ENCODE results near the gene SRGN.
"Not testable (repeated sequence)": the region's sequence is repeated elsewhere in the genome, so short reads cannot be mapped to it uniquely, and the experiment has no call there.

SRGN gene, protein sequence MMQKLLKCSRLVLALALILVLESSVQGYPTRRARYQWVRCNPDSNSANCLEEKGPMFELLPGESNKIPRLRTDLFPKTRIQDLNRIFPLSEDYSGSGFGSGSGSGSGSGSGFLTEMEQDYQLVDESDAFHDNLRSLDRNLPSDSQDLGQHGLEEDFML

DNA sequence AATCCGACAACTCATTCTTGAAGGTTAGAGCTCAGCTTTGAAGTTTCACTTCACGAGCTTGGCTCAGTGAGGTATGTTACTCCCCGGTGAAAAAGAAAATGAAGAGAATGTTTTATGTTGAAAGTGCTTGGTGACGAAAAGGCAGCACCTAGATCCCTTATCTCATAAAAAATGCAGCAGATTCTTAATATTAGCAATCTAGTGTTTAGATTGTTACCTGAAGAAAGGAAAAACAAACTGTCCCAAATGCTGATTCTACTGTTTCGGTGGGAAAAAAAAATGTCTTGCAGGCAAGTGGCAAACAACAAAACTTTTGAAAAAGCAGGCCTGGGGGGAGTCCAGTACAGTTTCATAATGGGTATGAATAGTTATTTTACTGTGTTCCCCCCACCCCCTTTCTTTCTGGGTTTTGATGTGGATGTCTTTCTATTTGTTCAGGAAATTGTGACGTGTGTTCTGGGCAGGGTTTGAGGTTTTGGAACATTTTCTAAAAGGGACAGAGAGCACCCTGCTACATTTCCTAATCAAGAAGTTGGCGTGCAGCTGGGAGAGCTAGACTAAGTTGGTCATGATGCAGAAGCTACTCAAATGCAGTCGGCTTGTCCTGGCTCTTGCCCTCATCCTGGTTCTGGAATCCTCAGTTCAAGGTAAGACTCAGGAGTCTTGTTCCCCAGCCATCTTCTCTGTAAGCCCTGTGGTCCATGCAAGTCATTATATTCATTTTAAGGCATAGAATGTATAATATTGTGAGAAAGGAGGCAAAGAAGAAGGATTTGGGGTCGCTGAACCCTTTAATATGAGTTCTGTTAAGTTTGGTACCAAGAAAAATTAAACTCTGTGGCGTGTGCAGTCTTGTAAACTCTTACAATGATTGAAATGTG, at the start of gene SRGN:
SRGN (plus strand) TSS at position 514 of the 881 bp plus-strand sequence; CDS start at position 569, 55 bp downstream.
- DNase-seq (ENCODE audit: low spot score), result no peak

DNA sequence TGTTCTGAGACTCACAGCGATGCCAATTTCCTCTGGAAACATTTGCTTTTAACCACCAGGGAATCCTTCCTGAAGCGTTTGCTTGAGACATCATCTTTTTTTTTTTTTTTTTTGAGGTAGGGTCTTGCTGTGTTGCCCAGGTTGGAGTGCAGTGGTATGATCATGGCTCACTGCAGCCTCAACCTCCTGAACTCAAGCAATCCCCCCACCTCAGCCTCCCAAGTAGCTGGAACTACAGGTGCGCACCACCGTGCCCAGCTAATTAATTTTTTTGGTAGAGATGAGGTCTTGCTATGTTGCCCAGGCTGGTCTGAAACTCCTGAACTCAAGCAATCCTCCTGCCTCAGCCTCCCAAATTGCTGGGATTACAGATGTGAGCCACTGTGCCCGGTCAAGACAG, 47.0 kb upstream of the SRGN start:
- not testable (repeated sequence) for DNase-seq (ENCODE audit: low spot score)

DNA sequence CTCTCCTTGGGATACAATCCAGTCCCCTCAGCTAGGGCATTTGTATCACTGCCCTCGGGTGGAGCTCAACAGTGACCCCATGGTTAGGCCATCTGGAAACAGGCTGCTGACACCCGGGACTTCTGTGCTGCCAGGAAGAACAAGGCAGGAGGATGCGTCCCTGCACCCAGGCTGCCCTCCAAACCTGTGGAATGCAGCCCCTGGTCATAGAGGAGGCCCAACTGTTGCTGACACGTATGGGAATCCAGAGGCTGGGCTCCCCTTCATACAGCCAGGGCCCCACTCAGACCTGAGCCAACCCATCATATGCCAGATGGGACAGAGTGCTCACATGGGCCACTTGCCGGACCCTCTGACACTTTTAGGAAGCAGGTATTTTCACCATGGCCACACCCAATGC, 45.5 kb upstream of the SRGN start:
- DNase-seq (ENCODE audit: low spot score), result no peak

DNA sequence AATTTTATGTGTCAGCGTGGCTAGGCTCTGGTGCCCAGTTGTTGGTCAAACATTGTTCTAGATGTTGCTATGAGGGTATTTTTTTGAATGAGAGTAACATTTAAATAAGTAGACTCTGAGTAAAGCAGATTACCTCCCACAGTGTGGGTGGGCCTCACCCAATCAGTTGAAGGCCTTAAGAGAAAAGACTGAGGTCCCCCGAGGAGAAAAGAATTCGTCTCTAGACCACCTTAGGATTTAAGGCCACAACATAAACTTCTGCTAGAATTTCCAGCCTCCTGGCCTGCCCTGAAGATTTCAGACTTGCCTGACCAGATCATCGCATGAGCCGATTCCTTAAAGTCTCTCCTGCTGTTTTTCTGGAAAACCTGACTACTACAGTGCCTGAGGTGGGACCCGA, 45.1 kb upstream of the SRGN start:
- no peak for DNase-seq (ENCODE audit: low spot score)

DNA sequence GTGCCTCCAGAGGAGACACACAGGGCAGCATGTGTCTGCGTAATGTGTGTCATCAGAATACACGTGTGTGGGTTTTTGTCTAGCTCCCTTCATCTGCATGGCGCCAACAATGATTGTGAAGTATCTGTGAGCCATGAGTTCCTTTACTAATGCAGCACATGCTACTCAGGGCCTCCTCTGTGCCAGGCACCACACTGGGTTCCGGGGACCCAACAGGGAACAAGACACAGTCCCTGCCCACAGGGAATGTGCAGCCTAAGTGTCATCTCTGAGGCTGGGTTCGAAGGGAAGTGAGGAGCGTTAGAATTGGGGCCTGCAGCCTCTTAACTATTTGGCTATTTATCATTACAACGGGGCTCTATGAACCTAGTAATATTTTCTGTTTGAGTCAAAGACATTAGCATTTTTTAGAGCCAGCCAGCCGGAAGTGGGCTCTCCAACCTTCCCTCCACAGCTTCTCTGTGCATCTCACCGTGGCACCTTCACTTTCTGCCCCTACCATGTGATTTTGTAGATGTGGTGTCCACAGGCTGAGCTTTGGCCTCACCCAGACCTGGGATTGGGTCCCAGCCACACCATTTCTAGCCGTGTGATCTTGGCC, 43.9 kb upstream of the SRGN start:
- no peak for DNase-seq (ENCODE audit: low spot score)

DNA sequence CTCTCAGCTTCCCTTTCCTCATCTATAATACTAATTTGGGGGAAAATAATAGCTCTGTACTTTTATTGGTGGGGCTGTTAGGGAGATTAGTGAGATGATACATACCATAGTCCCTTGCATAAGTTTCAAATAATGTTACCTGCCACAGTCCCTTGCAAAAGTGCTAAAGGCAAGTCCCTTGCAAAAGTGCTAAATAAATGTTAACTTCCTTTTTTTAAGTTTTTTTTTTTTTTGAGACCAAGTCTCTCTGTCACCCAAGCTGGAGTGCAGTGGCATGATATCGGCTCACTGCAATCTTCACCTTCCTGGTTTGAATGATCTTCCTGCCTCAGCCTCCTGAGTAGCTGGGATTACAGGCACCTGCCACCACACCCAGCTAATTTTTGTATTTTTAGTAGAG, 43.4 kb upstream of the SRGN start:
- DNase-seq (ENCODE audit: low spot score), result no peak

DNA sequence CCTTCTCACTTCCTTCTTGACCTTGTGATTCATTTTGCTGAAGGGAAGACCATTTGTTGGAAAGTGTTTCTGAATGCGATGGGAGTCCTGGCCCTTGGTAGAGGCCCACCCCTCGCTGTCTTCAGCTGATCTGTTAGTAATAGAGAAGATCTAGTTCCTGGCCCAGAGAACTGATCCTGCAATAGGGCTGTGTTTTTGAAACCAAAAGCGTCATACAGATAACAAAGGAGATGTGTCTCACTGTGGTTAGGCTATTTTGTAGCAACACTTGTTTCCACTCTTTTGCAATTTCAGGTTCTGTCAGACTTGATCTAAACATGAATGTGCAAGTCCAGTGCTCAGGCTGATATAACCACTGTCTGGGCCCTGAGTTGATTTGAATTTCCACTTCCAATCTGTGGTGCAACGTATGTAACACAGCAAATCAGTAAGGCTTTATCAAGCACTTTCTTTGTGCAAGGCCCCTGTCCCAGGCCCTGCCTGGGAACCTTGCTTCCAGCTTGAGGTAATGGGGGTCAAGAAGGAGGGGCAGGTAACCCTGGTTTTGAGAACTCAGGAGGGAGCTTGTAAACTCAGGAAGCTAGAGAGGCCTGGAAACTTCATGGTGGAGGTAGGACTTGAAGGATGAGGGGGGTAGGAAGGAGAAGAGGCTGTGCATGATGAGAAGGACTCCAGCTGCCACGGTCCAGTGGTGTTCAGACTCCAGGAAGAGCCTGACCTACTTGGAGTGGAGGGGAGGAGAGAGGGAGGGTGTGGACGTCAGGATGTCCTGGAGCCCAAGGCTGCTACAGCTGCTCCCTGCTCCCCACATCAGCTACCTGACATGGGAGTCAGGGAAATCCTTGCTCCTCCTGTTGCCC, 42.2 kb upstream of the SRGN start:
- no peak for DNase-seq (ENCODE audit: low spot score)

DNA sequence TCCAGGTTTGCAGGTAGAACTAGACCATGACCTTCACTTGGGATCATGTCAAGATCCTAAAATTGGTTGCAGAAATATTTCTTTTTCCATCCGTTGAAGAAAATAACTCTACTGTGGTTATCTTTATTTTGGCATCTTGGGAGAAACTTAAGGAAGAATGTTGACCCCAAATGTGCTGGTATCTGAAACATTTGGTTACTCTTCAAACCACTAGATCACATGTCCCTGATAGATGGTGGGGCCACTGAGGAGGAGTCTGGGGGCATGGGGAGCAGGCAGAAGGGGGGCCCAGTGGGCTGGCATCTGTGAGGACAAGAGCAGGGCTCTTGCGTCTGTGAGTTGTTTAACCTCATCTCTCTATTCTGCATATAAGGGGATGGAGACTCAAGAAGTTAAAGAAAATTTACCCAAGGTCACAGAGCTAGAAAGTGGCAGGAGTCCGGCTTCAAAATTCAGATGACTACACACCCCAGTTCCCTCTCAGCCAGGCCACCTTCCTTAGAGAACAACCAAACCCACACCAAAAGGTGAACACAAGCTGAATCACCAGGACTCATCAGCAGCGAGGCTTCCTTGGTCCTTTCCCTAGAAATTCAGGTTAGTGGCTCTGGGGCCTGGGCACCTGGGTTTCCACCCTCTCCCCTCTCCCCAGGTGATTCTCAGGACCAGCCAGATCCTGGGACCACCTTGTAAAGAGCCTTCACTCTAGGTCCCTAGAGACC, 40.6 kb upstream of the SRGN start:
- DNase-seq (ENCODE audit: low spot score), result no peak

DNA sequence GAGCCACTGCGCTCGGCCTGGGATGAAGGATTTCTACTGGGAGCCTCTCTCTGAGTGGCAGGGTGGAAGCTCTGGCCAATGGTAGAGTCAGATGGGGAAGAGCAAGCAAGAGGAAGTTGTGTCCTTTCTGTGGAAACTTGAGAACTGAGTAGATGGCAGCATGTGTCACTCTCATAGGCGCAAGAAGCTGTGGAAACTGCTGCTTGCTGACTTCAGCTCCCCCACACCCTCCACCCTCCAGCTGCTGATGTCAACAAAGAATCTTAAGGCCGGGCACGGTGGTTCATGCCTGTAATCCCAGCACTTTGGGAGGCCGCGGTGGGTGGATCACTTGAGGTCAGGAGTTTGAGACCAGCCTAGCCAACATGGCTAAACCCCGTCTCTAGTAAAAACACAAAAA, 39.8 kb upstream of the SRGN start:
- no peak for DNase-seq (ENCODE audit: low spot score)

DNA sequence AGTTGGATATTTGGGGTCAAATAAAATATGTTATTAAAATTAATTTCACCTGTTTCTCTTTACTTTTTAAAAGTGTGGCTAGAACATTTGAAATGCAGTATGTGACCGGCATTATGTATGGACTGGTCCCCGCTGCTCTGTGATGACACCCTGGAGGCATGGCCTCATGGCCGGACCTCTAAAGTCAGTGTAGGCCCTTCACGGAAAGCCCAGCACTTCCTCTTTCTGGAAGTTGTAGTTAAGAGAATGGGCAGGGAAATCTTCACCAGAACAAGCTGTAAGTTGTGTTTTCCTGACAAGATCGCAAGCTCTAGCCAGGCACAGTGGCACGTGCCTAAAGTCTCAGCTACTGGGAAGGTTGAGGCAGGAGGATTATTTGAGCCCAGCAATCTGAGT, 38.3 kb upstream of the SRGN start:
- no peak for DNase-seq (ENCODE audit: low spot score)

DNA sequence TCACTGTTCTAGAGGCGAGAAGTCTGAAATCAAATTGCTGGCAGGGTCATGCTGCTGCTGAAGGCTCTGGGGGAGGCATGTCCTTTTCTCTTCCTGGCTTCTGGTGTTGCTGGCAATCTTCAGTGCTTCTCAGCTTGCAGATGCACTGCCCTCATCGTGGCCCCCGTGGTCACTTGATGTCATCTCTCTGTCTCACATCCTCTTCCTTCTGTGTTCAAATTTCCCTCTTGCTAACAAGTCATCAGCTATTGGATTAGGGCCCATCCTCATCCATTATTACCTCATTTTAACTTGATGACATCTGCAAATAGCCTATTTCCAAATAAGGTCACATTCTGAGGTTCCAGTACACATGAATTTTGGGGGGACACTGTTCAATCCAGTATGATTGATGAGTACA, 36.6 kb upstream of the SRGN start:
- DNase-seq (ENCODE audit: low spot score), result no peak

DNA sequence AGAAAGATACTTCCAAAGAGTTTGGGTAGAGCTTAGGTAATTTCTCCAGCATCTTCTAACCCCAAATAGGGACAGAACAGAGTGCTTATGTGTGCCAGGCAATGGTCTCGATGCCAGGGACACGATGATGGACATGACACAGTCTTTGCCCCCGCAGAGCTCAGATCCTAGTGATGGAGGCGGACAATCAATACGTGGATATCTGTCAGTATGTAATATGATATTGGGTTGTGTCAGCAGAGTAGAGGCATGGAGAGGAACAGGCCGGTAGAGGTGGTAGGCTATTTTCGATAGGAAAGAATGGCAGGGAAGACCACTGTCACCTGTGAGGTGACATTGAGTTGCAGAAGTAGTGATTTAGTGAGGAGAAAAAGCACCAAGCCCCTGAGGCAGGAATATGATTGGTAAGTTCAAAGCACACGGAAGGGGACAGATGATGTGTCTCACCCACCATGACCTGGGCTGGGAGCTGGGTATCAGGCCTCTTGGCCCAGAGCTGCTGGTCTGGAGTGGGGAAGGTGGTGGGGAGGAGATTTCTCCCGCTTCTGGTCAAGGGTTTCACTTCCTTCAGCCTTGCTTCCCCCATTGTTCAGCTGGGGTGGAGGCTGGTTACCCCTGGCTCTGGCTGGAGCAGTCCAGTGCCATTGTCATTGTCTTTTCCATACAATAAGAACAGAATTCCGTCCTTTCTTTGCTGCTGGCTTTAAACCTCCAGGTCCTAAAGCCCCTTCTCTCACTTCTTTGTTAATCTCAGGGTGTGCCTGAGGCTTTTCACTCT, 36.0 kb upstream of the SRGN start:
- no peak for DNase-seq (ENCODE audit: low spot score)

DNA sequence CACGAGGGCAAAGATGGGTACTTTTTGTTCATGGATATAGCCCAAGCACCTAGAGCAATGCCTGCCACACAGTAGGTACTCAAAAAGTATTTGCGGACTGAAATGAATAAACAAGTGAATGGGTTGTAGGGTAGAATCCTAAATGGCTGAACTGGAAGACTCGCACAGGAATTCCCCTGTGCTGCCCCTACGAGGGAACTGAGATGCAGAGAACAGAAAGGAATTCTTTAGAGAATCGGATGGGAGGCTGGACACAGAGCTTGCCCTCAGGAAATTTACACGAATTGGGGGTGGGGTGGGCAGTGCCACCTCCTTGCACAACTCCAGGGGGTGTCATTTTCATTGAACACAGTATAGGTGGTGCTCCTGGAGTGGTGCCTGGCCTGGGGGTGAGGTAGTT, 35.2 kb upstream of the SRGN start:
- DNase-seq (ENCODE audit: low spot score), result no peak

DNA sequence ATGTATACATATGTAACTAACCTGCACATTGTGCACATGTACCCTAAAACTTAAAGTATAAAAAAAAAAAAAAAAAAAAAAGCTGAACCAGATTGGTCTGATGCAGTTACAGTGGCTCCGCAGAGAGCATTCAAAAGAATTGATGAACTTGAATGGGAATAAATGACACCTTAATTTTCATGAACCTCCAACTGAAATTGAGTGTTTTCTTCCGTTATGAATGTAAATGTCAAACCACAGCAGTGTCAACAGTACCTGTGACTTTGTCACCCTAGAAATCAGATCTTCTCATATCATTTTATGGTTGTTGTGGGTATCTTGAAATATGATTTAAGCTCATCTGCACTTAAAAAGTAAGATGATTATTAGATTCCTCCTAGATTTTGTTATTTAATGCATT, 32.7 kb upstream of the SRGN start:
- no peak for DNase-seq (ENCODE audit: low spot score)

DNA sequence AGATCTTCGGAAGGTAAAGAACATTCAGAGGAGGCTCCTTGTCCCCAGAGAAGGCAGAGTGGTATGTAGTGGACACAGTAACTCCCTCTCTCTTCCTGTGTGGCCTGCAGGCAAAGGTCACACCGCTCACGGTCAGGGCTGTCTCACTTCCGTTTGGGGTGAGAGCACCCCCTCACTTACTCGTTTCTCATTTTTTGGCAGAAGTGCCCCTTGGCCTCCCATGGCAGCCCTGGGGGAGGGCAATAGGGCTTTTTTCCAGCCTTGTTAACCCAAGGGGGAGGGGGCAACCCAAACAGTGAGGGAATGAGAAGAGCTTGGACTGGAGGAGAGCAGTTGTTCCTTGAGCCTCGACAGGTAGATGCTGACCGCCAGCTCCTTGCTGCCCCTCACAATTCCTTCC, 31.8 kb upstream of the SRGN start:
- DNase-seq (ENCODE audit: low spot score), result no peak

DNA sequence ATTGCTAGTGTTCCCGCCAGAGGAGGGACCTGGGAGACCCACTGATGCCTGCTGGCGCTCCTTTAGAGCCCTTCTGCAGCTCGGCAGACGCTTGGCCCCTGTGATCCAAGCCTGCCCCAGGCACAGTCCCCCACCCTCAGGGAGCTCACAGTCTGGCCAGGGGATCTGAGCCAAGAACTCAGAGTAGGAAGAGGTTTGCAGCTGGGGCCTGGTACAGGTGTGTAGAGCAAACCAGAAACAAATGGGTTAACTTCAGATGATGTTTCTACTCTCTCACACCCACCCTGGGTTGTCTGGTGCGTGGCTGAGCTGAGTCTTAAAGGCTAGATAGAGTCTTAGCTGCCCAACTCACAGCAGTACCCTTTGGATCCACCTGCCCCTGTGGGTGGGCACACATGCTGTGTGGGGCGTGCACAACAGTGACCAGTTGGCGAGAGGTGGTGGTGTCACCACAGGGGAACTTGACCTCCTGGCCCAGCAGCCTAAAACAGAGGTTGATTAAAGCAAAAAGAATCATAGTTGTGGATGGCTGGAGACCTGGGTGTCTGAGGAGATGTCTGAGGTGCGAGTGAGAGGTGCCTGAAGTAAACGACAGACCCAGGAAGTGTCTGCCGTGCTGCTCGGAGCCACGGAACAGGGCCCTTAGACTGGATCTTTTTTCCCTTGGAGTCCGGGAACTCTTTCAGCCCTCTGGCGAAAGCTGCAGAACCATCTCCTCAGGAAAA, 31.2 kb upstream of the SRGN start:
- DNase-seq (ENCODE audit: low spot score), result no peak

DNA sequence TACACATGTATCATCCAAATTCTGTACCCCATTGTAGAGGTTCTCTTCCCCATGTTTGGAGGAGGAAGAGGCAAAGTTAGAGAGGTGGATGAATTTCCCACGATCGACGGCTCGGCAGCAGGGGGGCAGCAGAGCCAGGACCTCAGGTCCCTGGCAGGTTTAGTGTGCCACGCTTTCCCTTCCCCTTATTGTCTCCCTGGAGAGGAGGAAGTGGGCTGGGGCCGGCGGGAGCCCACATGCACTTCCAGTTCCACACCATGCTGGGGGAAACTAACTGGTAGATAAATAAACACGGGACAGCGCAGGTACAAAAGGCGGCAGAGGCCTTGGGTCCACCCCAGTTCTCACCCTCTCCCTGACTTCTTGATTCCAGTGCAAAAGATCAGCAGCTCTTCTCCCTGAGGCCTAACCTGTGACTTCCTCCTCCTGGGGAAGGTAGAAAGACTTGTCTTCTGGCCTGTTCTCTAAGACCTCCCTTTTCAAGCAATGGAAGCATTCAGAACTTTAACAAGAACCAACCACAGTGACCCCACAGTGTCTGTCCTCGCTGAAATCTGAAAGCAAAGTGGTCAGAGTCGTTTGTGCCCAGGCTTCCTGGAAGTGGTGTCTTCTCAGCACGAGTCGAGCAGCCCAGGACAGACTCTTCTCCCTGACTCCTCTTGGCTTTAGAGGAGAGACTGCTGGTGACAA, 30.5 kb upstream of the SRGN start:
- DNase-seq (ENCODE audit: low spot score), result no peak

DNA sequence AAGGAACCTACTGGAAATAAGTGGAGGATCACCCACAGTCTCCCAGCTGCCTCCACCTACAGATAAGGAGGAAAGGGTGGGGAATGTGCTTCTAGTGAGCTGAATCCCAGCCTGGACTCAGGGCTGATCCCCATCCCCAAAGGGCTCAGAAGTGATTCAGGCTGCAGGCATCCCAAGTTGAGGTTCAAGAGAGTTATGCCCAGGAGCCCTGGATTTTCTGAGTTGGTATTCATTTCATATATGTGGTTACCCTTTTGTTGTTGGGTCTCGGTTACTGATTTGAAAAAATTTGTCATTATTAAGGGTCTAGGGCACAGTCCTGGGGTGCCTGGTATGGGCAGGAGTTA, 30.0 kb upstream of the SRGN start:
- no peak for DNase-seq (ENCODE audit: low spot score)

DNA sequence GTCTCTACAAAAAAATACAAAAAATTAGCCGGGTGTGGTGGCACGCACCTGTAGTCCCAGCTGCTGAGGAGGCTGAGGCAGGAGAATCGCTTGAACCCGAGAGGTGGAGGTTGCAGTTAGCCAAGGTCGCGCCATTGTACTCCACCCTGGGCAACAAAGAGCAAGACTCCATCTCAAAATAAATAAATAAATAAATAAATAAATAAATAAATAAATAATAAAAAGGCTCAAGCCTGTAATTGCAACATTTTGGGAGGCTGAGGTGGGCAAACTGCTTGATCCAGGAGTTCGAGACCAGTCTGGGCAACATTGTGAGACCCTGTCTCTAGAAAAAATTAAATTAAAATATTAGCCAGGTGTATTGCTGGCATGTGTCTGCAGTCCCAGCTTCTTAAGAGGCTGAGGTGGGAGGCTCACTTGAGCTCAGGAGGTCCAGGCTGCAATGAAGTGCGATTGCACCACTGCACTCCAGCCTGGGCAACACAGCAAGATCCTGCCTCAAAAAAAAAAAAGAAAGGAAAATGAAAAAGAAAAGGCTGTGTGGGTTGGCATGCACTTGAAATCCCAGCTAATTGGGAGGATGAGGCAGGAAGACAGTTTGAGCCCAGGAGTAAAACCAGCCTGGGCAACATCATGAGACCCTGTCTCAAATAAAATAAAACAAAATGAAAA, 27.6 kb upstream of the SRGN start:
- DNase-seq (ENCODE audit: low spot score), result no peak
